ENCODE results near the gene RSPH10B2.
"Not testable (repeated sequence)": the region's sequence is repeated elsewhere in the genome, so short reads cannot be mapped to it uniquely, and the experiment has no call there.

RSPH10B2 gene

GRCh38 chr7:6792113-6792872 is 38.4 kb downstream of the RSPH10B2 start:
- not testable (repeated sequence) for DNase-seq

GRCh38 chr7:6794276-6794675 is 40.4 kb downstream of the RSPH10B2 start:
- DNase-seq = not testable (repeated sequence)

- not testable (repeated sequence) for DNase-seq
Observed at GRCh38 chr7:6797218-6797617, 43.3 kb downstream of the RSPH10B2 start.

- not testable (repeated sequence) for DNase-seq
Observed at GRCh38 chr7:6798047-6798446, 44.1 kb downstream of the RSPH10B2 start.

- DNase-seq = not testable (repeated sequence)
Observed at GRCh38 chr7:6799887-6800286, 46.0 kb downstream of the RSPH10B2 start.

- DNase-seq = not testable (repeated sequence)
Observed at GRCh38 chr7:6800331-6800730, 46.4 kb downstream of the RSPH10B2 start.

- not testable (repeated sequence) for DNase-seq
Observed at GRCh38 chr7:6807393-6807918, 53.6 kb downstream of the RSPH10B2 start.

- DNase-seq = not testable (repeated sequence)
Observed at GRCh38 chr7:6807959-6808358, 54.1 kb downstream of the RSPH10B2 start.

GRCh38 chr7:6813011-6813410 is 59.1 kb downstream of the RSPH10B2 start:
- not testable (repeated sequence) for DNase-seq

GRCh38 chr7:6815470-6815869 is 61.6 kb downstream of the RSPH10B2 start:
- DNase-seq = not testable (repeated sequence)

- not testable (repeated sequence) for DNase-seq
Observed at GRCh38 chr7:6821622-6822021, 67.7 kb downstream of the RSPH10B2 start.

GRCh38 chr7:6825236-6826125 is 71.6 kb downstream of the RSPH10B2 start:
- DNase-seq = not testable (repeated sequence)

GRCh38 chr7:6826151-6826550 is 72.2 kb downstream of the RSPH10B2 start, which contains the start of gene CCZ1B:
CCZ1B (minus strand) TSS chr7:6826275; CDS start chr7:6826197, 78 bp downstream.
- peak; percentile 91 for DNase-seq

GRCh38 chr7:6827180-6827579 is 73.3 kb downstream of the RSPH10B2 start:
- not testable (repeated sequence) for DNase-seq

GRCh38 chr7:6829616-6830015 is 75.7 kb downstream of the RSPH10B2 start:
- DNase-seq = not testable (repeated sequence)

- DNase-seq = not testable (repeated sequence)
Observed at GRCh38 chr7:6830026-6830425, 76.1 kb downstream of the RSPH10B2 start.

- no peak for DNase-seq
Observed at GRCh38 chr7:6831018-6831725, 77.3 kb downstream of the RSPH10B2 start.

- DNase-seq = no peak
Observed at GRCh38 chr7:6833636-6834035, 79.7 kb downstream of the RSPH10B2 start.

- DNase-seq = not testable (repeated sequence)
Observed at GRCh38 chr7:6835521-6835920, 81.6 kb downstream of the RSPH10B2 start.

GRCh38 chr7:6837081-6837480 is 83.2 kb downstream of the RSPH10B2 start:
- not testable (repeated sequence) for DNase-seq

GRCh38 chr7:6842278-6842921 is 88.5 kb downstream of the RSPH10B2 start:
- not testable (repeated sequence) for DNase-seq

- not testable (repeated sequence) for DNase-seq
Observed at GRCh38 chr7:6843092-6843491, 89.2 kb downstream of the RSPH10B2 start.
